GM21529 (cell line): Measurements from ENCODE around the gene PROSER2.

Experiments
- ATAC-seq: cut with Tn5 transposase; IDR thresholded peaks from one replicate; pipeline ENCODE4 v1.9.1; 2021; ENCODE audit not compliant: unreplicated experiment

The PROSER2 gene

GRCh38 chr10:11823122-11823988 lies at the start of gene PROSER2:
Gene PROSER2 (plus strand): TSS chr10:11823356. CDS start chr10:11852078, 28,722 bp downstream.
- no peak for ATAC-seq

- ATAC-seq: no peak
Measured at GRCh38 chr10:11773761-11774441, 49.3 kb upstream of the PROSER2 start.

- no peak for ATAC-seq
Measured at GRCh38 chr10:11775412-11775811, 47.7 kb upstream of the PROSER2 start.

- no peak for ATAC-seq
Measured at GRCh38 chr10:11776080-11776479, 47.1 kb upstream of the PROSER2 start.

GRCh38 chr10:11781114-11781513 lies 42.0 kb upstream of the PROSER2 start:
- no peak for ATAC-seq

GRCh38 chr10:11782793-11783557 lies 40.2 kb upstream of the PROSER2 start:
- ATAC-seq: peak; percentile 66

- no peak for ATAC-seq
Measured at GRCh38 chr10:11783558-11783865, 39.6 kb upstream of the PROSER2 start.

- no peak for ATAC-seq
Measured at GRCh38 chr10:11787374-11787773, 35.8 kb upstream of the PROSER2 start.

GRCh38 chr10:11787846-11788245 lies 35.3 kb upstream of the PROSER2 start:
- ATAC-seq: no peak

GRCh38 chr10:11789306-11789705 lies 33.9 kb upstream of the PROSER2 start:
- ATAC-seq: no peak

- no peak for ATAC-seq
Measured at GRCh38 chr10:11789956-11790355, 33.2 kb upstream of the PROSER2 start.

GRCh38 chr10:11793762-11794479 lies 29.2 kb upstream of the PROSER2 start:
- no peak for ATAC-seq

GRCh38 chr10:11794566-11794965 lies 28.6 kb upstream of the PROSER2 start:
- no peak for ATAC-seq

GRCh38 chr10:11795101-11795920 lies 27.8 kb upstream of the PROSER2 start:
- ATAC-seq: no peak

GRCh38 chr10:11796474-11796873 lies 26.7 kb upstream of the PROSER2 start:
- no peak for ATAC-seq

GRCh38 chr10:11797281-11797680 lies 25.9 kb upstream of the PROSER2 start:
- ATAC-seq: no peak

GRCh38 chr10:11797847-11798633 lies 25.1 kb upstream of the PROSER2 start:
- no peak for ATAC-seq

- no peak for ATAC-seq
Measured at GRCh38 chr10:11798845-11799735, 24.1 kb upstream of the PROSER2 start.

GRCh38 chr10:11799736-11800080 lies 23.4 kb upstream of the PROSER2 start:
- ATAC-seq: no peak
